Fibroblast of villous mesenchyme (primary cell): Measurements from ENCODE around the gene PRLR. TPM values are rescaled to one million over a fixed set of nuclear protein-coding genes. Genes with fewer than 3 reads are reported as not detected.

ENCODE experiments used
- DNase-seq: peaks from one replicate; pipeline ENCODE4 v3.0.0-alpha.2; 2010; ENCODE audit warnings: low read depth
- H3K4me3 ChIP-seq: 2 replicates; pipeline ENCODE4 v1.5.1; 2011; ENCODE audit warnings: low read depth, mild to moderate bottlenecking, low read length
- CTCF ChIP-seq: IDR thresholded peaks from 2 replicates; pipeline ENCODE4 v1.5.1; 2012; ENCODE audit warnings: low read depth, mild to moderate bottlenecking, low read length; ENCODE audit not compliant: insufficient read depth
- total RNA-seq: library from RNA; depleted of rRNA; stranded (reverse); fragments of >200 nt; gene quantifications from 2 replicates; pipeline ENCODE4 v1.2.3, GENCODE V29; 2012

PRLR gene
- total RNA-seq, 1 donor, result 3.5 TPM

GRCh38 chr5:35146406-35146805 is 83.9 kb downstream of the PRLR start:
- H3K4me3 ChIP-seq, result no peak overlapping the region
- TF ChIP-seq CTCF, result no peak
- no peak for DNase-seq

GRCh38 chr5:35145691-35146317 is 84.5 kb downstream of the PRLR start:
- no peak overlapping the region for H3K4me3 ChIP-seq
- DNase-seq, result no peak
- no peak for TF ChIP-seq CTCF

- H3K4me3 ChIP-seq, result no peak overlapping the region
- no peak for TF ChIP-seq CTCF
- DNase-seq, result no peak
These were observed 85.3 kb downstream of the PRLR start for GRCh38 chr5:35145012-35145411.

- no peak overlapping the region for H3K4me3 ChIP-seq
- DNase-seq, result no peak
- TF ChIP-seq CTCF, result no peak
These were observed 86.4 kb downstream of the PRLR start for GRCh38 chr5:35143841-35144240.

GRCh38 chr5:35141739-35142138 is 88.5 kb downstream of the PRLR start:
- H3K4me3 ChIP-seq, result no peak overlapping the region
- TF ChIP-seq CTCF, result no peak
- DNase-seq, result no peak

GRCh38 chr5:35138232-35138631 is 92.1 kb downstream of the PRLR start:
- DNase-seq, result peak; percentile 83
- no peak for TF ChIP-seq CTCF
- no peak overlapping the region for H3K4me3 ChIP-seq

GRCh38 chr5:35136386-35136785 is 93.9 kb downstream of the PRLR start:
- DNase-seq, result peak; percentile 79
- TF ChIP-seq CTCF, result no peak
- no peak overlapping the region for H3K4me3 ChIP-seq
